ENCODE data around the gene RNF141. TPM values are rescaled to one million over a fixed set of nuclear protein-coding genes. Genes with fewer than 3 reads are reported as not detected.

RNF141 gene
- total RNA-seq, 1 donor from 2014 or later: 31.2 TPM

DNA sequence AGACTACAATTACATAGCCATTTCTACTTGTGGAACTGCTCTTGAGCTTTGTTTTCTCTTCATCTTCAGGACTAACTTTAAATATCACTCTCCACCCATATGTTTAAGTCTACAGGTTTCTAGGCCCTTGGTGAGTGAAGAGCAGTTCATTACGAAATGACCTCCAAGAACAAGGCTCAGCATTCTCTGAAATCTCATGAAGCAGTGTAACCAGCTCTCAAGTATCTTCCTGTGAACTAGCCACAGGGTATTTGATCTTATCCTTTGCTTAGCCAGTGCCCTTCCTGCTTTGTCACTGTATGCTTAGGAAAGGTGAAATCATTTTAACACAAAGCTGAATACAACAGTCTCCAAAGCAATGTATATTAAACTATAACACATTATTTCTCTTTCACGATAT lies 47.9 kb upstream of the RNF141 start:
- H3K4me1 ChIP-seq (ENCODE audit: insufficient read depth, low read length): peaks cover 22% of the 10 kb centered on the region
- no peak for DNase-seq (ENCODE audit: low read depth)
- no peaks in the 10 kb centered on the region for H3K36me3 ChIP-seq (ENCODE audit: insufficient read depth, low read length)
- FAIRE-seq: no peak
- no peak overlapping the region for H3K4me2 ChIP-seq (ENCODE audit: low read length)
- no peak overlapping the region for H3K4me3 ChIP-seq (ENCODE audit: insufficient read depth, low read depth, low read length)
- no peak for TF ChIP-seq EZH2 (IDR thresholded peaks at IDR 0.05; ENCODE audit: insufficient read depth, low read length)
- TF ChIP-seq, protein P1, sequence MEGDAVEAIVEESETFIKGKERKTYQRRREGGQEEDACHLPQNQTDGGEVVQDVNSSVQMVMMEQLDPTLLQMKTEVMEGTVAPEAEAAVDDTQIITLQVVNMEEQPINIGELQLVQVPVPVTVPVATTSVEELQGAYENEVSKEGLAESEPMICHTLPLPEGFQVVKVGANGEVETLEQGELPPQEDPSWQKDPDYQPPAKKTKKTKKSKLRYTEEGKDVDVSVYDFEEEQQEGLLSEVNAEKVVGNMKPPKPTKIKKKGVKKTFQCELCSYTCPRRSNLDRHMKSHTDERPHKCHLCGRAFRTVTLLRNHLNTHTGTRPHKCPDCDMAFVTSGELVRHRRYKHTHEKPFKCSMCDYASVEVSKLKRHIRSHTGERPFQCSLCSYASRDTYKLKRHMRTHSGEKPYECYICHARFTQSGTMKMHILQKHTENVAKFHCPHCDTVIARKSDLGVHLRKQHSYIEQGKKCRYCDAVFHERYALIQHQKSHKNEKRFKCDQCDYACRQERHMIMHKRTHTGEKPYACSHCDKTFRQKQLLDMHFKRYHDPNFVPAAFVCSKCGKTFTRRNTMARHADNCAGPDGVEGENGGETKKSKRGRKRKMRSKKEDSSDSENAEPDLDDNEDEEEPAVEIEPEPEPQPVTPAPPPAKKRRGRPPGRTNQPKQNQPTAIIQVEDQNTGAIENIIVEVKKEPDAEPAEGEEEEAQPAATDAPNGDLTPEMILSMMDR (IDR thresholded peaks at IDR 0.05; ENCODE audit: insufficient read depth, low read depth, low read length): no peak
- Mint-ChIP-seq H3K27ac (ENCODE audit: unreplicated experiment) (no peak overlapping the region), H3K27me3 (ENCODE audit: low read depth, unreplicated experiment) (no peaks in the 10 kb centered on the region), H3K36me3 (ENCODE audit: low read depth, unreplicated experiment) (peaks cover 10% of the 10 kb centered on the region), H3K4me3 (ENCODE audit: unreplicated experiment) (no peak overlapping the region), H3K9me3 (ENCODE audit: unreplicated experiment) (no peaks in the 10 kb centered on the region), H3K4me1 (ENCODE audit: low read depth, unreplicated experiment) (peaks cover 37% of the 10 kb centered on the region)
- no peaks in the 10 kb centered on the region for H4K20me1 ChIP-seq (ENCODE audit: insufficient read depth, low read length)
- H3K79me2 ChIP-seq (ENCODE audit: insufficient read depth, low read length): no peaks in the 10 kb centered on the region
- H2AFZ ChIP-seq (ENCODE audit: low read depth, low read length): no peak overlapping the region
- H3K9ac ChIP-seq (ENCODE audit: low read length): no peak overlapping the region
- no peak overlapping the region for H3K27ac ChIP-seq (ENCODE audit: low read depth, low read length)
- H3K9me3 ChIP-seq (ENCODE audit: insufficient read depth, low read depth, low read length): no peaks in the 10 kb centered on the region
- H3K27me3 ChIP-seq (ENCODE audit: insufficient read depth, low read length): no peaks in the 10 kb centered on the region

DNA sequence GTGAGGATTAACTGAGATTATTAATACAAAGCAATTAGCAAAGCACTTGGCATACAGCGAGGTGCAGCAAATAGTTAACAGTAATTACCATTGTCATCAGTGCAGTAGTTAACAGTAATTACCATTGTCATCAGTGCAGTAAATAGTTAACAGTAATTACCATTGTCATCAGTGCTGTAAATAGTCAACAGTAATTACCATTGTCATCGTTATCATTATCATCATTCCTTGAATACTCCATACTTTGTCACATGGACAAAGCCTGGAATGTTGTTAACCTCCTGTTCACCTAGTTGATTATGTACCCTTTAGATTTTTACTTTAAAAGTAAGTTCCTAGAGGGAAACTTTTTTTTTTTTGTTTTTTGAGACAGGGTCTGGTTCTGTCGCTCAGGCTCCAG lies 47.0 kb upstream of the RNF141 start:
- no peaks in the 10 kb centered on the region for H3K36me3 ChIP-seq (ENCODE audit: insufficient read depth, low read length)
- peaks cover 29% of the 10 kb centered on the region for H3K4me1 Mint-ChIP-seq (ENCODE audit: low read depth, unreplicated experiment)
- peaks cover 4% of the 10 kb centered on the region for H3K27me3 Mint-ChIP-seq (ENCODE audit: low read depth, unreplicated experiment)
- H3K27me3 ChIP-seq (ENCODE audit: insufficient read depth, low read length): no peaks in the 10 kb centered on the region
- TF ChIP-seq, protein P1 (IDR thresholded peaks at IDR 0.05; ENCODE audit: insufficient read depth, low read depth, low read length): no peak
- TF ChIP-seq EZH2 (IDR thresholded peaks at IDR 0.05; ENCODE audit: insufficient read depth, low read length): no peak
- H4K20me1 ChIP-seq (ENCODE audit: insufficient read depth, low read length): no peaks in the 10 kb centered on the region
- peaks cover 2% of the 10 kb centered on the region for H3K9me3 Mint-ChIP-seq (ENCODE audit: unreplicated experiment)
- H3K4me3 ChIP-seq (ENCODE audit: insufficient read depth, low read depth, low read length): no peak overlapping the region
- H3K36me3 Mint-ChIP-seq (ENCODE audit: low read depth, unreplicated experiment): peaks cover 11% of the 10 kb centered on the region
- H3K4me1 ChIP-seq (ENCODE audit: insufficient read depth, low read length): peaks cover 20% of the 10 kb centered on the region
- no peak overlapping the region for H3K4me2 ChIP-seq (ENCODE audit: low read length)
- no peaks in the 10 kb centered on the region for H3K79me2 ChIP-seq (ENCODE audit: insufficient read depth, low read length)
- no peak for FAIRE-seq
- no peak overlapping the region for H3K4me3 Mint-ChIP-seq (ENCODE audit: unreplicated experiment)
- H3K27ac Mint-ChIP-seq (ENCODE audit: unreplicated experiment): no peak overlapping the region
- no peak overlapping the region for H3K27ac ChIP-seq (ENCODE audit: low read depth, low read length)
- H3K9ac ChIP-seq (ENCODE audit: low read length): no peak overlapping the region
- DNase-seq (ENCODE audit: low read depth): no peak
- H3K9me3 ChIP-seq (ENCODE audit: insufficient read depth, low read depth, low read length): no peaks in the 10 kb centered on the region
- no peak overlapping the region for H2AFZ ChIP-seq (ENCODE audit: low read depth, low read length)

DNA sequence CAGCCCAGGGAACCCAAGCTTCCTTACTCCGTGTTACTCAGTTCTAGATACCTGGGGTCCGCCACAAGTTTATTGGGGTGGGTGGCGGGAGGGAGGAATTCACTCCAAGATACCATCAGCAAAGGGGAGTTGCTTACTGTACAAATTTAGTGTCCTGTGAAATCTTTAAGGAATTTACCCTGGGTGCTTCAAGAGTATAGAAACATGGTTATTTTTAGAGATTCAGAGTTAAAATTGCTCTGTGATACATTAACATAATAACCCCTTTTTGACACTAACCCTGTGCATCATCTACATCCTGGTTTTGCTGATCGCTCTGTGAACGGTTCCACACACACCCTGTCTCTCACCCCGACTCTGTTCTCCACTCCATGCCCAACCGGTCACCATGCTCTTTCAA lies 46.4 kb upstream of the RNF141 start:
- H3K36me3 Mint-ChIP-seq (ENCODE audit: low read depth, unreplicated experiment): peaks cover 11% of the 10 kb centered on the region
- Histone ChIP-seq H4K20me1 (ENCODE audit: insufficient read depth, low read length) (no peaks in the 10 kb centered on the region), H2AFZ (ENCODE audit: low read depth, low read length) (no peak overlapping the region), H3K79me2 (ENCODE audit: insufficient read depth, low read length) (no peaks in the 10 kb centered on the region), H3K36me3 (ENCODE audit: insufficient read depth, low read length) (no peaks in the 10 kb centered on the region), H3K4me2 (ENCODE audit: low read length) (no peak overlapping the region), H3K9ac (ENCODE audit: low read length) (no peak overlapping the region), H3K27me3 (ENCODE audit: insufficient read depth, low read length) (no peaks in the 10 kb centered on the region), H3K4me1 (ENCODE audit: insufficient read depth, low read length) (peaks cover 15% of the 10 kb centered on the region), H3K9me3 (ENCODE audit: insufficient read depth, low read depth, low read length) (no peaks in the 10 kb centered on the region), H3K27ac (ENCODE audit: low read depth, low read length) (no peak overlapping the region), H3K4me3 (ENCODE audit: insufficient read depth, low read depth, low read length) (no peak overlapping the region)
- FAIRE-seq (no peak), DNase-seq (ENCODE audit: low read depth) (no peak)
- H3K4me3 Mint-ChIP-seq (ENCODE audit: unreplicated experiment): no peak overlapping the region
- no peak for TF ChIP-seq EZH2 (IDR thresholded peaks at IDR 0.05; ENCODE audit: insufficient read depth, low read length)
- TF ChIP-seq, protein P1 (IDR thresholded peaks at IDR 0.05; ENCODE audit: insufficient read depth, low read depth, low read length): no peak
- no peak overlapping the region for H3K27ac Mint-ChIP-seq (ENCODE audit: unreplicated experiment)
- peaks cover 26% of the 10 kb centered on the region for H3K4me1 Mint-ChIP-seq (ENCODE audit: low read depth, unreplicated experiment)
- H3K9me3 Mint-ChIP-seq (ENCODE audit: unreplicated experiment): peaks cover 5% of the 10 kb centered on the region
- H3K27me3 Mint-ChIP-seq (ENCODE audit: low read depth, unreplicated experiment): peaks cover 4% of the 10 kb centered on the region
